Stimulated activated CD4-positive, alpha-beta T cell treated with anti-CD3 and anti-CD28 coated beads, Interleukin-15, amount 100 ng/mL, for 24 hours (primary cell): Measurements from ENCODE around the gene GBGT1.
"Not testable (repeated sequence)": the region's sequence is repeated elsewhere in the genome, so short reads cannot be mapped to it uniquely, and the experiment has no call there.

Experiments
- DNase-seq: peaks from one replicate; pipeline ENCODE4 v3.0.0-alpha.2; 2020

The GBGT1 gene

GRCh38 chr9:133163504-133164172 is at the start of gene GBGT1:
GBGT1 (minus strand) TSS chr9:133163914; CDS start chr9:133162412, 1,502 bp downstream.
- peak; percentile 59 for DNase-seq

- no peak for DNase-seq
Observed at GRCh38 chr9:133210609-133211008, 46.9 kb upstream of the GBGT1 start.

GRCh38 chr9:133210202-133210532 is 46.5 kb upstream of the GBGT1 start:
- DNase-seq = no peak

- DNase-seq = not testable (repeated sequence)
Observed at GRCh38 chr9:133209327-133210201, 45.9 kb upstream of the GBGT1 start.

- not testable (repeated sequence) for DNase-seq
Observed at GRCh38 chr9:133208880-133209300, 45.2 kb upstream of the GBGT1 start, which contains the start of gene OBP2B. OBP2B (minus strand) TSS chr9:133209250; CDS start chr9:133209199, 51 bp downstream.

GRCh38 chr9:133208171-133208879 is 44.6 kb upstream of the GBGT1 start:
- not testable (repeated sequence) for DNase-seq

GRCh38 chr9:133207540-133208170 is 43.9 kb upstream of the GBGT1 start:
- no peak for DNase-seq

- no peak for DNase-seq
Observed at GRCh38 chr9:133207021-133207531, 43.4 kb upstream of the GBGT1 start.

GRCh38 chr9:133205996-133206931 is 42.5 kb upstream of the GBGT1 start:
- no peak for DNase-seq

- not testable (repeated sequence) for DNase-seq
Observed at GRCh38 chr9:133205481-133205887, 41.8 kb upstream of the GBGT1 start.

- DNase-seq = no peak
Observed at GRCh38 chr9:133204993-133205336, 41.3 kb upstream of the GBGT1 start.

GRCh38 chr9:133204335-133204992 is 40.8 kb upstream of the GBGT1 start:
- DNase-seq = no peak

- no peak for DNase-seq
Observed at GRCh38 chr9:133203506-133204075, 39.9 kb upstream of the GBGT1 start.

GRCh38 chr9:133202688-133203453 is 39.2 kb upstream of the GBGT1 start:
- DNase-seq = no peak

- no peak for DNase-seq
Observed at GRCh38 chr9:133202145-133202513, 38.4 kb upstream of the GBGT1 start.

GRCh38 chr9:133201424-133202144 is 37.9 kb upstream of the GBGT1 start:
- DNase-seq = no peak

GRCh38 chr9:133200631-133201030 is 36.9 kb upstream of the GBGT1 start:
- DNase-seq = no peak

- peak; percentile 60 for DNase-seq
Observed at GRCh38 chr9:133199648-133200321, 36.1 kb upstream of the GBGT1 start.

GRCh38 chr9:133195029-133195428 is 31.3 kb upstream of the GBGT1 start:
- DNase-seq = no peak
